T-cell (primary cell): ENCODE data around the gene ATP2A2. TPM values are rescaled to one million over a fixed set of nuclear protein-coding genes. Genes with fewer than 3 reads are reported as not detected.
"Not testable (repeated sequence)": the region's sequence is repeated elsewhere in the genome, so short reads cannot be mapped to it uniquely, and the experiment has no call there.

Experiments
- ATAC-seq, 4 experiments: fragments of 200-7000 bp in 3 of 4; fragments of 150-1000 bp in 1 of 4; cut with Tn5 transposase; replicated peaks in 1 of 4; 1 replicate in 3 of 4; 2 replicates in 1 of 4; pipeline ENCODE4 v1.10.0; 2021; ENCODE audit warnings: moderate library complexity in 3 of 4, mild to moderate bottlenecking in 2 of 4, moderate number of reproducible peaks in 1 of 4
- CTCF ChIA-PET, 2 donors: fragments of 300-600 bp; sonication (Branson Sonifier 250); formaldehyde crosslinking; loops; one replicate each; lab custom pipeline; 2022; ENCODE audit warnings: antibody characterized with exemption in 2 of 2; lab: Charles Lee
- POLR2A ChIA-PET, 2 donors: fragments of 300-600 bp; sonication (Branson Sonifier 250); formaldehyde crosslinking; loops; one replicate each; lab custom pipeline; 2022; ENCODE audit warnings: antibody characterized with exemption in 2 of 2; lab: Charles Lee
- DNase-seq, 35 experiments: peaks; one replicate each; pipeline versions ENCODE4 v3.0.0 to v3.0.0-alpha.2; 2013 to 2023
- H3K27ac ChIP-seq: one replicate; pipeline ENCODE4 v1.5.1; 2013; ENCODE audit warnings: low read length
- H3K27me3 ChIP-seq, 2 experiments: replicated peaks in 1 of 2; 1 replicate in 1 of 2; 2 replicates in 1 of 2; pipeline versions ENCODE4 v1.6.1 to v1.7.0; 2013; ENCODE audit warnings: low read length in 1 of 2, mixed read lengths in 1 of 2; ENCODE audit not compliant: control insufficient read depth in 2 of 2, insufficient read depth in 2 of 2; ENCODE audit errors: extremely low read depth in 1 of 2
- H3K36me3 ChIP-seq, 2 donors: 1 replicate in 1 of 2; 2 replicates in 1 of 2; pipeline versions ENCODE4 v1.6.1 to v1.7.0; 2013; ENCODE audit warnings: low read length in 1 of 2; ENCODE audit not compliant: control insufficient read depth in 2 of 2, insufficient read depth in 1 of 2; ENCODE audit errors: extremely low read depth in 1 of 2
- H3K4me1 ChIP-seq, 2 experiments: 1 replicate in 1 of 2; 2 replicates in 1 of 2; pipeline versions ENCODE4 v1.6.1 to v1.7.0; 2013; ENCODE audit warnings: low read length in 2 of 2, mixed read lengths in 1 of 2; ENCODE audit not compliant: insufficient read depth in 2 of 2, control insufficient read depth in 1 of 2; ENCODE audit errors: extremely low read depth in 1 of 2
- H3K4me3 ChIP-seq, 2 donors: 1 replicate in 1 of 2; 2 replicates in 1 of 2; pipeline versions ENCODE4 v1.5.1 to v1.7.0; 2013; ENCODE audit warnings: mild to moderate bottlenecking in 2 of 2, low read length in 1 of 2, moderate library complexity in 1 of 2; ENCODE audit not compliant: control insufficient read depth in 1 of 2; ENCODE audit errors: extremely low read depth in 1 of 2
- H3K9me3 ChIP-seq: 2 replicates; pipeline ENCODE4 v1.7.0; 2013
- H3K27ac Mint-ChIP-seq, 2 donors: one replicate each; pipeline ENCODE4 v1.8.0; 2020 to 2021; ENCODE audit warnings: mild to moderate bottlenecking in 2 of 2, mixed read lengths in 2 of 2
- H3K27me3 Mint-ChIP-seq, 2 donors: one replicate each; pipeline ENCODE4 v1.8.0; 2021 to 2022; ENCODE audit warnings: mixed read lengths in 2 of 2
- H3K36me3 Mint-ChIP-seq: one replicate; pipeline ENCODE4 v1.8.0; 2021; ENCODE audit warnings: mixed read lengths
- H3K4me1 Mint-ChIP-seq, 3 donors: one replicate each; pipeline ENCODE4 v1.8.0; 2020 to 2022; ENCODE audit warnings: mixed read lengths in 3 of 3, mild to moderate bottlenecking in 1 of 3
- H3K4me3 Mint-ChIP-seq, 3 donors: one replicate each; pipeline ENCODE4 v1.8.0; 2020 to 2022; ENCODE audit warnings: mild to moderate bottlenecking in 3 of 3, mixed read lengths in 3 of 3, moderate library complexity in 3 of 3
- H3K9me3 Mint-ChIP-seq, 3 donors: one replicate each; pipeline ENCODE4 v1.8.0; 2020 to 2022; ENCODE audit warnings: mixed read lengths in 3 of 3
- WGBS: methylation state at CpG from one replicate; pipeline ENCODE4 v1.1.5; 2013; ENCODE audit warnings: missing lambda C conversion rate; ENCODE audit not compliant: insufficient coverage; 5-methylcytosine and 5-hydroxymethylcytosine counted together
- total RNA-seq, 35 experiments: library from RNA in 6 of 35; stranded (reverse) in 6 of 35; fragments of 120-200 nt in 1 of 35; gene quantifications; one replicate each; pipeline versions ENCODE4 v1.2.1 to v1.2.4 and lab custom pipeline; 2013 to 2026

Gene ATP2A2
- total RNA-seq, 5 donors from 2014 or later (not counting 1 experiment from before 2014, with no cell fraction given): 82.0 to 88.2 (median 82.8) TPM

- 90% methylated on average over 3 of the region's 8 CpGs for WGBS
- Histone ChIP-seq H3K4me1 (no peaks in the 10 kb centered on the region), H3K9me3 (no peaks in the 10 kb centered on the region), H3K27me3 (no peaks in the 10 kb centered on the region), H3K4me3 (no peak overlapping the region), H3K36me3 (peaks cover 12 to 97% of the 10 kb centered on the region in 2 donors), H3K27ac (no peak overlapping the region)
- ATAC-seq (no peak), DNase-seq (no peak)
- CTCF ChIA-PET: no interaction called here
- H3K27ac Mint-ChIP-seq: no peak overlapping the region
- H3K36me3 Mint-ChIP-seq: peaks cover 81% of the 10 kb centered on the region
- no peaks in the 10 kb centered on the region for H3K27me3 Mint-ChIP-seq
- no peaks in the 10 kb centered on the region for H3K4me1 Mint-ChIP-seq
- H3K9me3 Mint-ChIP-seq: no peaks in the 10 kb centered on the region
- H3K4me3 Mint-ChIP-seq: no peak overlapping the region
- POLR2A ChIA-PET: interaction anchor here in 1 of 2 donors (1.1 kb wide), 1 partner anchor 9 kb away, joined by 3 read pairs; no protein-coding TSS in a partner anchor
These were observed 58.3 kb downstream of the ATP2A2 start for GRCh38 chr12:110339184-110339952.

- CTCF ChIA-PET: interaction anchor here in 1 of 2 donors (0.5 kb wide), 1 partner anchor 98 kb away, joined by 3 read pairs; no protein-coding TSS in a partner anchor
- H3K36me3 ChIP-seq: peaks cover 18 to 98% of the 10 kb centered on the region in 2 donors
- H3K27me3 ChIP-seq, H3K27ac ChIP-seq, H3K9me3 Mint-ChIP-seq, H3K27me3 Mint-ChIP-seq, H3K27ac Mint-ChIP-seq, H3K4me1 Mint-ChIP-seq, DNase-seq, H3K4me3 ChIP-seq, H3K9me3 ChIP-seq, H3K4me3 Mint-ChIP-seq, H3K4me1 ChIP-seq, ATAC-seq: not testable (repeated sequence)
- H3K36me3 Mint-ChIP-seq: peaks cover 87% of the 10 kb centered on the region
- 100% methylated on average over 1 of the region's 8 CpGs for WGBS
- POLR2A ChIA-PET: interaction anchor here in 1 of 2 donors (0.6 to 1.2 kb wide), 3 partner anchors 8 to 375 kb away, joined by 3 to 4 read pairs (median 3); no protein-coding TSS in a partner anchor
These were observed 59.2 kb downstream of the ATP2A2 start for GRCh38 chr12:110340261-110340660.

- CTCF ChIA-PET: interaction anchor here in 1 of 2 donors (0.5 kb wide), 1 partner anchor 98 kb away, joined by 3 read pairs; no protein-coding TSS in a partner anchor
- H3K36me3 ChIP-seq: peaks cover 19 to 98% of the 10 kb centered on the region in 2 donors
- H3K9me3 Mint-ChIP-seq: no peaks in the 10 kb centered on the region
- POLR2A ChIA-PET: interaction anchor here in 1 of 2 donors (0.5 to 1.2 kb wide), 4 partner anchors 8 to 375 kb away, joined by 3 to 7 read pairs (median 4); no protein-coding TSS in a partner anchor
- H3K4me1 Mint-ChIP-seq: no peaks in the 10 kb centered on the region
- H3K27me3 Mint-ChIP-seq: no peaks in the 10 kb centered on the region
- H3K27ac ChIP-seq: no peak overlapping the region
- H3K27ac Mint-ChIP-seq: no peak overlapping the region
- ATAC-seq (no peak), DNase-seq (no peak)
- H3K9me3 ChIP-seq: no peaks in the 10 kb centered on the region
- no peak overlapping the region for H3K4me3 Mint-ChIP-seq
- no peak overlapping the region for H3K4me3 ChIP-seq
- no peaks in the 10 kb centered on the region for H3K4me1 ChIP-seq
- peaks cover 86% of the 10 kb centered on the region for H3K36me3 Mint-ChIP-seq
- no peaks in the 10 kb centered on the region for H3K27me3 ChIP-seq
- WGBS: 97% methylated on average over 12 of the region's 18 CpGs
These were observed 59.7 kb downstream of the ATP2A2 start for GRCh38 chr12:110340706-110341105.

GRCh38 chr12:110342157-110342556, 61.1 kb downstream of the ATP2A2 start:
- no peak for DNase-seq
- no peaks in the 10 kb centered on the region for H3K9me3 Mint-ChIP-seq
- no peak for ATAC-seq
- no peak overlapping the region for H3K27ac Mint-ChIP-seq
- no peak overlapping the region for H3K4me3 Mint-ChIP-seq
- WGBS: 97% methylated on average over 11 of the region's 15 CpGs
- H3K27me3 ChIP-seq: no peaks in the 10 kb centered on the region
- H3K4me1 Mint-ChIP-seq: no peaks in the 10 kb centered on the region
- peaks cover 26 to 96% of the 10 kb centered on the region in 2 donors for H3K36me3 ChIP-seq
- POLR2A ChIA-PET: no interaction called here
- H3K9me3 ChIP-seq: no peaks in the 10 kb centered on the region
- peaks cover 86% of the 10 kb centered on the region for H3K36me3 Mint-ChIP-seq
- no peak overlapping the region for H3K27ac ChIP-seq
- H3K4me1 ChIP-seq: no peaks in the 10 kb centered on the region
- H3K4me3 ChIP-seq: no peak overlapping the region
- no peaks in the 10 kb centered on the region for H3K27me3 Mint-ChIP-seq
- CTCF ChIA-PET: interaction anchor here in 1 of 2 donors (0.6 kb wide), 1 partner anchor 89 kb away, joined by 5 read pairs; no protein-coding TSS in a partner anchor

GRCh38 chr12:110343114-110343513, 62.1 kb downstream of the ATP2A2 start:
- H3K36me3 ChIP-seq: peaks cover 26 to 96% of the 10 kb centered on the region in 2 donors
- DNase-seq (no peak), ATAC-seq (no peak)
- no peaks in the 10 kb centered on the region for H3K27me3 Mint-ChIP-seq
- no peaks in the 10 kb centered on the region for H3K9me3 Mint-ChIP-seq
- no peak overlapping the region for H3K27ac ChIP-seq
- H3K27ac Mint-ChIP-seq: no peak overlapping the region
- H3K9me3 ChIP-seq: no peaks in the 10 kb centered on the region
- H3K27me3 ChIP-seq: no peaks in the 10 kb centered on the region
- no peak overlapping the region for H3K4me3 Mint-ChIP-seq
- H3K36me3 Mint-ChIP-seq: peaks cover 84% of the 10 kb centered on the region
- H3K4me3 ChIP-seq: no peak overlapping the region
- POLR2A ChIA-PET: interaction anchor here in 1 of 2 donors (0.6 kb wide), 1 partner anchor 25 kb away, joined by 6 read pairs; no protein-coding TSS in a partner anchor
- CTCF ChIA-PET: no interaction called here
- peaks cover 0 to 6% (median 2%) of the 10 kb centered on the region in 3 donors for H3K4me1 Mint-ChIP-seq
- H3K4me1 ChIP-seq: peaks cover 0 to under 1% of the 10 kb centered on the region in 2 experiments
- WGBS: 100% methylated on average over 2 of the region's 5 CpGs

- CTCF ChIA-PET: no interaction called here
- POLR2A ChIA-PET: no interaction called here
- peaks cover 76% of the 10 kb centered on the region for H3K36me3 Mint-ChIP-seq
- Histone ChIP-seq H3K36me3 (peaks cover 26 to 89% of the 10 kb centered on the region in 2 donors), H3K9me3 (no peaks in the 10 kb centered on the region), H3K4me1 (peaks cover 2 to 9% of the 10 kb centered on the region in 2 experiments), H3K27ac (no peak overlapping the region), H3K4me3 (no peak overlapping the region), H3K27me3 (no peaks in the 10 kb centered on the region)
- H3K4me3 Mint-ChIP-seq: no peak overlapping the region
- H3K27ac Mint-ChIP-seq: no peak overlapping the region
- no peaks in the 10 kb centered on the region for H3K9me3 Mint-ChIP-seq
- WGBS: 90% methylated on average over 7 of the region's 9 CpGs
- no peaks in the 10 kb centered on the region for H3K27me3 Mint-ChIP-seq
- ATAC-seq (no peak), DNase-seq (no peak)
- H3K4me1 Mint-ChIP-seq: peaks cover under 1 to 15% (median 11%) of the 10 kb centered on the region in 3 donors
These were observed 62.9 kb downstream of the ATP2A2 start for GRCh38 chr12:110343736-110344555.
